GM12891 (cell line): Measurements from ENCODE around the gene MT1B.

Experiments
- POLR2A ChIP-seq: IDR thresholded peaks from 2 replicates; pipeline ENCODE4 v1.6.1; 2011; ENCODE audit warnings: low read depth, low read length, control low read depth
- POLR2AphosphoS5 ChIP-seq: IDR thresholded peaks from 2 replicates; pipeline ENCODE4 v1.6.1; 2011; ENCODE audit warnings: low read depth, low read length, control low read depth
- TAF1 ChIP-seq: IDR thresholded peaks from 2 replicates; pipeline ENCODE4 v1.6.1; 2011; ENCODE audit warnings: low read depth, low read length, control low read depth

DNA sequence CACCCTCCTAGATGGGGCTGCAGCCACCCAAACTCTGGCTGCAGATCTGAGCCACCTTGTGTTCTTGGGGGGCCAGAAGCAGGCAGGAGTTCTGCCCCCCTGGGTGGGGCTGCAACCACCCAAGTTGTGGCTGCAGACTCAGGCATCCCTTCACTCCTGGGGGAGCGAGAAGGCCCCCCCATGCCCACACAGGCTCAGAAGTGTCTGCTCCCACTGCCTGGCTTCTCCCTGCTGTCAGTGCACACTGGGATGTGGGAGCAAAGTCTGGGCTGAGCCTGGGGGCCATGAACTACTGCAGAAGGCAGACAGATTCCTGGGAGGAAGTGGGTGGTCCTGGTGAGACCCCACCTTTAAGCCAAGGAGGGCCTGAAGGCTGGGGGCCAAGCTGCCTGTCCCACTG, 43.6 kb downstream of the MT1B start:
- no peak for TF ChIP-seq TAF1
- no peak for TF ChIP-seq POLR2AphosphoS5
- TF ChIP-seq POLR2A, result no peak
